Gastrocnemius medialis (tissue), 4 donors: ENCODE results near the gene MRPL18.

ENCODE experiments used
- CTCF ChIP-seq, 5 experiments: fragments of 450-650 bp in 3 of 5; fragments of 200-600 bp in 2 of 5; sonication (generic) in 2 of 5; IDR thresholded peaks in 4 of 5; conservative IDR thresholded peaks in 1 of 5; 1 replicate in 4 of 5; 2 replicates in 1 of 5; pipeline ENCODE4 v1.5.1; 2016 to 2019; ENCODE audit warnings: antibody characterized with exemption in 5 of 5, mild to moderate bottlenecking in 3 of 5, moderate library complexity in 3 of 5
- POLR2A ChIP-seq, 2 donors: fragments of 450-650 bp; IDR thresholded peaks; one replicate each; pipeline ENCODE4 v1.6.1; 2017; ENCODE audit warnings: antibody characterized with exemption in 2 of 2, mild to moderate bottlenecking in 2 of 2, moderate library complexity in 2 of 2

- TF ChIP-seq POLR2A (IDR thresholded peaks at IDR 0.05) (no peak), CTCF (IDR thresholded peaks at IDR 0.05 in 4 of 5, conservative IDR thresholded peaks at IDR 0.05 in 1 of 5) (no peak)
These were observed 29.0 kb upstream of the MRPL18 start for GRCh38 chr6:159761129-159761872.
